KOPT-K1 (cell line): Measurements from ENCODE around the gene STRADB.

Source experiments
- H3K27ac ChIP-seq: fragments of 200-600 bp; sonication (generic); 2 replicates; pipeline ENCODE4 v1.5.1; 2016; ENCODE audit warnings: antibody characterized with exemption, mild to moderate bottlenecking, low read depth, low read length; ENCODE audit not compliant: poor library complexity, severe bottlenecking
- H3K36me3 ChIP-seq: fragments of 200-600 bp; sonication (generic); 2 replicates; pipeline ENCODE4 v1.5.1; 2017; ENCODE audit warnings: antibody characterized with exemption, mild to moderate bottlenecking, low read length, moderate library complexity; ENCODE audit not compliant: insufficient read depth
- H3K9me3 ChIP-seq: fragments of 200-600 bp; sonication (generic); 2 replicates; pipeline ENCODE4 v1.5.1; 2017; ENCODE audit warnings: antibody characterized with exemption, low read length, mild to moderate bottlenecking; ENCODE audit not compliant: insufficient read depth, poor library complexity, severe bottlenecking

STRADB gene

DNA sequence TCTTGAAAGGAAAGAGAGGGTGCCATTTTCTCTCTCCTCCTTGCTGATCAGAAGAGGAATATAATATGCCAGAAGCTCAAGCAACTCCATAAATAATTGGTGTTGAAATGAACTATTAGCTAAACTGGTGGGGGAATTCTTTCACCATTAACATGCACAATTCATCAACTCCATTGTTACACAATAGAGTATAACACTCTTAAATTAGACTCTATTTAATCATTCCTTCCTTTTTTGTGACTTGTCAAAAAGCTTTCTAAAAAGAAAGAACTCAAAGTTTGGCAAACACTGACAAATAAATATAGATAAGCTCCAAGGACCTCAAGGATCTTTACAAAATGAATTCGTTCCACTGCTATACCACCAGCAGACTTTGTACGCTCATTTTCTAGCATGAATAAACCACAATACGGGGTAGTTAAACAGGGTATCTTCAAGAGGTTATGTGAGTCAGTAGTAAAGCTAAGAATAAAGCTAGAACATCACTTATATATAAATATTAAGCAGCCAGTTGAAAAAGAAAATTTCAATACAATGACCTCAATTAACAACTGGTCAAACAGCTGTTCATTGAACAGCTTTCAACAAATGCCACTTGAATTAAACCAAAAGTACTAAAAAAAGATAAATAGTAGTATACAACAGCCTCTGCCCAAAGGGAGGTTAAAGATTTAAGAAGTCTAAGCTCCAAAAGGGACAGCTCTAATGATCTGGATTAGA lies 6.6 kb upstream of the STRADB start:
- no peak overlapping the region for H3K27ac ChIP-seq
- no peaks in the 10 kb centered on the region for H3K9me3 ChIP-seq
- no peaks in the 10 kb centered on the region for H3K36me3 ChIP-seq

DNA sequence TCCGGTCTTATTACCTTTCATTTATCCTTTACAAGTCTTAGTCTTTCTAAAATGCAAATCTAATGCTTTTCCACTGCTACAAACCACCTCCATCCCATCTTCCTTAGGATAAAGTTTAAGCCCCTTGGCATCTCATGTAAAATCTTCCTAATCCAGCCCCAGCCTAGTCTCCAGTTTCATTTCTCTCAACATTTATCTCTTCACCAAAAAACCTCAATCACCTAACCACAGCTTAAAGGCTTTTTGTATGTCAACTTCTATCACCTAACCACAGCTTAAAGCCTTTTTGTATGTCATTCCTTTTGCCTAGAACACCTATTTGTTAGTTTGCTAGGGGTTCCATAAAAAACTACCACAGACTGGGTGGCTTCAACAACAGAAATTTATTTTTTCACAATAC lies 4.5 kb upstream of the STRADB start:
- H3K36me3 ChIP-seq, result no peaks in the 10 kb centered on the region
- no peak overlapping the region for H3K27ac ChIP-seq
- no peaks in the 10 kb centered on the region for H3K9me3 ChIP-seq

DNA sequence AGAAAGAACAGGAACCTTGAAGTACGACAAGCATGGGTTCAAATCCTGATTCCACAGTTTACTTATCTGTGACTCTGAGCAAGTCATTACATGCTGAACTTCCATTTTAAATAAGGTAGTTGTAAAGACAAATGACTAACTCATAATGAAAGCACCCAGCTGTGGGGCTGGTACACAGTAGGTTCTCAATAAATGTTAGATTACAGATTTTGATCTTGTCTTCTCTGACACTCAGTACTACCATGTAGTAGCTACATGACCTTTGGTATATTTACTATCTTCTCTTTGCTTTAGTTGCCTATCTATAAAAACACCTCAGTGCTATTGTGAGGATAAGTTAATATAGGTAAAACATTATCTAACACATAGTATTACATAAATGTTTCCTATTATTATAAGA lies 3.5 kb upstream of the STRADB start:
- Histone ChIP-seq H3K27ac (no peak overlapping the region), H3K9me3 (no peaks in the 10 kb centered on the region), H3K36me3 (no peaks in the 10 kb centered on the region)

DNA sequence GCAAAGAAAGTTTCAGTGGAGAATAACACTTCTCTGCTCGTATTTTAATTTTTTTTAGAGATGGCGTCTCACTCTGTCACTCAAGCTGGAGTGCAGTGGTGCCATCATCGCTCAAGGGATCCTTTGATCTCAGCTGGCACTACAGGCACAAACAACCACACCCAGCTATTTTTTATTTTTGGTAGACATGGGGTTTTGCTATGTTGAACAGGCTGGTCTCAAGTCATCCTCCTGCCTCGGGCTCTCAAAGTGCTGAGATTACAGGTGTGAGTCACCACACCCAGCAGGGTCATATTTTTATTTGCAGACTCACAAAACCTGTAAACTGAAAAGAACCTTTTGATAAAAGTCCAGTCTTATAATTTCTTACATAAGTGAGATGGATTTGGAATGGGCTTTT lies 2.8 kb upstream of the STRADB start:
- Histone ChIP-seq H3K27ac (no peak overlapping the region), H3K9me3 (no peaks in the 10 kb centered on the region), H3K36me3 (no peaks in the 10 kb centered on the region)

DNA sequence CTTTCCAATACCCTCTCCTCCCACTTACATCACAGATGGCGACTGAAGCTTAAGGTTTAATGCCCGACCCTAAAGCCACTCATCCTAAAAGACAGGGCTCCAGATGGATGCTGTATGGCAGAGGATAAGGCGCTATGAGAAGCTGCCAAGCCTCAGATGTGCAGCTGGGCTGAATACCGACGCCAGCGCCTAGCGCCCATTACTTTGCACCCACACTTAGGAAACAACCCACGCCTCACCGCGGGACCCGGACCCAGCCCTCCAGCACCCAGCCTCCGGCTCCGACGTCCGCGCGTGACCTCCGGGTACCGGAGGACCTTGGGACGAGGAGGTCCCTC lies 617 bp upstream of the STRADB start:
- Histone ChIP-seq H3K27ac (peak overlapping the region; percentile 74), H3K36me3 (no peaks in the 10 kb centered on the region), H3K9me3 (no peaks in the 10 kb centered on the region)

DNA sequence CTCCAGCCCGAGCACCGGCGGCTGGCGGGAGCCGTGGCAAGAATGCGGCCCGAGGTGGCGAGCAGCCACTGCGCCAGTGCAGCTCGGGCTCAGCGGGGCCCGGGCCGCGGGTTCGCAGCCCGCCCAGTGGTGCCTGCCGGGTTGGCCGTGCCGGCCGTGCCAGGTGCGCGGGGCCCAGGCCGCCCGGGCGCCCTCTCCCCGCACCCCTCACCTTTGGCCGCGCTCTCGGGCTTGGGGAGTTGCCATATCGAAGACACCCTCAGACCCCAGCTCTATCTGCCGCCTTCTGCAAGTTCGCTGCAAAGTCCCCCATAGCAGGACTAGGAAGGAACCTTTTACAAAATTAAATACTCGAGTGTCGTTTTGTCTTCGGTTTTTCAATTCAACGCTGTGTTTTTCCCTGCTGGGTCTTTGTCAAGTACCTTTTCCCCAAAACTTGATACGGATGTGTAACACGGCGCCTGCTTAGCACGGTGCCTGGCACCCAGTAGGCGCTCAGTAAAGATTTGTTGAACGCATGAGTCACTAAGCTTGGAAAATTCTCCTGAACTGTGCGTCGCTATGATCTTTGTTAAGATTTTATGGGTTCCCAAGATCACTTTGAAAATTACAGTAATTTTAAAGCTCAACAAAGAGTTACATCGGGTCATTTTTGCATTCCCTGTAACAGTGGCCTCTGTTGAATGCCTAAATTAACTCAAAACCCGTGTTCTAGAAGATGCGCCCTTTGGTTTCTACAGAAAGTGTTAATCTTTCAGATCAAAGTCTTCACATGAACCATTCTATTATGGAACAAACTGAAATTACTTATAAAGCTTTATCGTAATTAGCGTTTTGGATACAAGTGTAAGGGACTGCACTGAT lies 750 bp downstream of the STRADB start:
- Histone ChIP-seq H3K36me3 (no peaks in the 10 kb centered on the region), H3K27ac (peak overlapping the region; percentile 74), H3K9me3 (no peaks in the 10 kb centered on the region)

DNA sequence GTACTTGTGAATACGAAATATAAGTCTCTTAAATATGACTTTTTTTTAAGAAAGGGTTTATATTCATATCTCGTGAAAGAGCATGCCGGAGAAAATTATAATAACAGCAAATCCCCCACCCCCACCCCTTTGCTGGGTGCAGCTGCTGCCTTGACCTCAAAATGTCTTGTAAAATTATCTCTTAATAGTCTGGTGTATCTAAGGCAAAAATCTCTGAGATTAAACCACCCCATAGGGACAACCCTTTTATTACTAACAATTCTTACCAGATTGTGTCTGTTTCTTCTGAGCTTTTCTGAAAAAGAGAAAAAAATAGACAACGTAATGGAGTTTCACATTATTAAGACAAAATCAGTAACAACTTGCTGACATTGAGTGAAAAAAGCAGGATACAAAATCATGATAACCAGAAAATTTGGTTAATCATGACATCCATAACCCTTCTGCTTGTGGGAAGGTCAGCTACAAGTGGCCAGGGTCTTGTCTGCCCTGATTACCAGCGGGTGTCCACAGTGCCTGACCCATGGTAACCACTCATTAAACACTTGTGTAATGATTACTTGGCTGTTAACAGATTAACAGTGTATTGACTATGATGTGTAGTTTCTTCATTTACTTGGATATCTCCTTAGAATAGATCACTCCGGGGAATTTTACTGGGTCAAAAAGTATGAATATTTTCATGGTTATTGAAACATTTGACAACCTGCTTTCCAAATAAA lies 1.5 kb downstream of the STRADB start:
- H3K9me3 ChIP-seq, result no peaks in the 10 kb centered on the region
- no peak overlapping the region for H3K27ac ChIP-seq
- H3K36me3 ChIP-seq, result no peaks in the 10 kb centered on the region

DNA sequence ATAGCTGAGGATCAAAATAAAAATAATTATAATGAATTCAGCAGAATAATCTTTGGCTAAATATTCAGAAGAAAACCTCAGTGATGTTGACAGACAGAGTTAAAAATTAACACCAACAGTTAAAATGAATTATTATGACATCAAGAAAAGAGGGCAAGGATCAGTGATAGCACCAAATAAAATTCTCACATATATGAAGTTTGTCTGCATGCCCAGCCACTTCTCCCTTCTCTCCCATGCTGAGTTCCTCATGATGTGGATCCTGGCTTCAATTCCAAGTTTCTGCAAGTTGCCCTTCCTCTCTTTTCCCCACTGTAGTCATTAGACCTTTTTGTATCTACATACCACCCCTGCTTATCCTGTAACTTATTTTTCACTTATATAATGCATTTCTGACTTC lies 6.8 kb downstream of the STRADB start:
- Histone ChIP-seq H3K36me3 (no peaks in the 10 kb centered on the region), H3K9me3 (peaks cover 4% of the 10 kb centered on the region)

DNA sequence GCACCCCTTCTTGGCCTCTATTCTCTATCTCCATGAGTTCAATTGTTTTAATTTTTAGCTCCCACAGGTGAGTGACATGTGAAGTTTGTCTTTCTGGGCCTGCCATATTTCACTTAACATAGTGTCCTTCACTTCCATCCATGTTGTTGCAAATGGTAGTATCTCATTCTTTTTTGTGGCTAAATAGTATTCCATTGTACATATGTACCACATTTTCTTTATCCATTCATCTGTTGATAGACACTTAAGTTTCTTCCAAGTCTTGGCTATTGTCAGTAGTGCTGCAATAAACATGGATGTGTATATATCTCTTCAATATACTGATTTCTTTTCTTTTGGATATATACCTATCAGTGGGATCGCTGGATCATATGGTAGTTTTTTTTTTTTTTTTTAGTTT lies 9.0 kb downstream of the STRADB start:
- Histone ChIP-seq H3K36me3 (no peaks in the 10 kb centered on the region), H3K9me3 (peaks cover 4% of the 10 kb centered on the region), H3K27ac (no peak overlapping the region)

More for the DNA sequence above, 6.8 kb downstream of the STRADB start:
- no peak overlapping the region for H3K27ac ChIP-seq

DNA sequence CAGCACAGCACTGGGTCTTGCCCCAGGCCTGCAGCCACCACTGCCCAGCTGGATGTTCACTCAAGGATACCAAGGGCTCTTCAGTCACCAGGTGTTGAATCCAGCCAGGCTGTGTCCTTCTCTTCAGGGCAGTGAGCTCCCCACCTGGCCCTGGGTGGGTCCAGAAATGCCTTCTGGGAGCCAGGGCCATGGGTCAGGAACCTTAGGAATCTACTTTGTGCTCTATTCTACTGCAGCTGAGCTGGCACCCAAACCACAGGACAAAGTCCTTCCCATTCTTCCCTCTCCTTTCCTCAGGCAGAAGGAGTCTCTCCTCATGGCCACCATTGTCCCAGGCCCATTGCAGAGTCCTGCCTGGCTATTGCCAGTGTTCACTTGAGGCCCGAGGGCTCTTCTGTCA lies 13.0 kb downstream of the STRADB start:
- no peak overlapping the region for H3K27ac ChIP-seq
- H3K36me3 ChIP-seq, result 0 out of 2 replicates have a peak, but pooled peaks cover 5% of the 10 kb centered on the region
- H3K9me3 ChIP-seq, result peaks cover 4% of the 10 kb centered on the region

DNA sequence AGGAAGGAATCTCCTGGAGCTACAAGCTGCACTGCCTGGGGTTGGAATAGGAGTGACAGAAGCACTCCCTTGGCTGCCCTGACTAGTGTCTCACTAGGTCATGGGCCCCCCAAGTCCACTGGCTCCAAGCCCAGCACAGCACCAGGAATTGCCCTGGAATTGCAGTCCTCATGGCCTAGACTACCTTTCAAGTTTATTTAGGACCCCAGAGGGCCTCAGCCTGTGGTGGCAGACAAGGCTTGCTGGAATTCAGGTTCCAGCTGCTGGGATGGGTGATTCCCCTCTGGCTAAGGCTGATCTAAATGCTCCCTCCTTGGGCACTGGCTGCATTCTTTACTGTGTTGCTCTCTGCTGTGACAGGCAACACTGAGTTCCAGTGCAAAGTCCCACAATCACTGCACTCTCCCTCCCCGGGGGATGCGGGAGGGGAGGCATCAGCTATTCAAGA lies 14.0 kb downstream of the STRADB start:
- Histone ChIP-seq H3K9me3 (peaks cover 4% of the 10 kb centered on the region), H3K27ac (no peak overlapping the region), H3K36me3 (0 out of 2 replicates have a peak, but pooled peaks cover 8% of the 10 kb centered on the region)

DNA sequence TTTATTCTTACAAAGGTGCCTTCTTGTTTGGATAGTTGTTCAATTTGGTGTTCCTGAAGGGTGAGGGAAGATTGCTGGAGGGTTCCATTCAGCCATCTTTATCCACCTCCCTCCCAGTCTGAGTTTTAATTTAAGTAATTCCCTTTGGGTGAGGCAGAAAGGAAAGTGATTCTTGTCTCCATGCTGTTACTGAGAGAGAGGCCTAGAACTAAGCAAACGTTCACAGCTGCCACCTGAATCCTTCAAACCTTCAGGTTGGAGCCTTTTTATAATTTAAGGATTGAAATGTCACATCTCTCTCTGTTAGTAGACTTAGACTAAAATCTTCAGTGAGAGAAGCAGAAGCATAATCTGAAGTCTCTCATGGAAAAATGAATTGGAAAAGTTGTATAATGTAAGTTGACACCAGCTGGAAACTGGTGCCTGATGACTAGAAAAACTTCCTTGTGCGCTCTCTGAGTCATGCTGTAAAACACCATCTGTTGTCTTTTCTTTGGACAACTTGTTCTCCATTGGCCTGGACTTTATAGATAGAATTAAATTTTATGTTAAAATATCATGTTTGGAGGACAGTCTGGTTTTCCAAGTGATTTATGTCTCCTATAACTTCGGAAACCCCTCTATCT lies 14.6 kb downstream of the STRADB start:
- Histone ChIP-seq H3K36me3 (0 out of 2 replicates have a peak, but pooled peaks cover 14% of the 10 kb centered on the region), H3K27ac (no peak overlapping the region), H3K9me3 (peaks cover 4% of the 10 kb centered on the region)

DNA sequence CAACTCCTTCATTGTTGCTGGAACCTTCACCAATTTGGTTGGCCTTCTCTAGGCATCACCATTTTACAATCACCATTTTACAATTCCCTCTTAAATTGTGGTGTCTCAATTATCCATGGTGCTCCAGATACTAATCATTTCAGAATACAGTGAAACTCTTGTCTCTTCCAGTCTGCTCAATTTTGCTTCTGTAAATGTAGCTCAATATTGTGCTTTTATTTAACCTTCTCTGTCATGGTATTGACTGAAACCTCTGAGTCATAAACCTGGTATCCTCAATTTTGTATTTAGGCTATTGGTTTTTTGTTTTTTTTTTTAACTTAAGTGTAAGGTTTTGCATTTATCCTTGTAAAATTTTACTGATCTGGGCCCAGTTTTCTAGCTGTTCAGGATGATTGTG lies 16.1 kb downstream of the STRADB start:
- Histone ChIP-seq H3K27ac (no peak overlapping the region), H3K36me3 (0 out of 2 replicates have a peak, but pooled peaks cover 15% of the 10 kb centered on the region)

DNA sequence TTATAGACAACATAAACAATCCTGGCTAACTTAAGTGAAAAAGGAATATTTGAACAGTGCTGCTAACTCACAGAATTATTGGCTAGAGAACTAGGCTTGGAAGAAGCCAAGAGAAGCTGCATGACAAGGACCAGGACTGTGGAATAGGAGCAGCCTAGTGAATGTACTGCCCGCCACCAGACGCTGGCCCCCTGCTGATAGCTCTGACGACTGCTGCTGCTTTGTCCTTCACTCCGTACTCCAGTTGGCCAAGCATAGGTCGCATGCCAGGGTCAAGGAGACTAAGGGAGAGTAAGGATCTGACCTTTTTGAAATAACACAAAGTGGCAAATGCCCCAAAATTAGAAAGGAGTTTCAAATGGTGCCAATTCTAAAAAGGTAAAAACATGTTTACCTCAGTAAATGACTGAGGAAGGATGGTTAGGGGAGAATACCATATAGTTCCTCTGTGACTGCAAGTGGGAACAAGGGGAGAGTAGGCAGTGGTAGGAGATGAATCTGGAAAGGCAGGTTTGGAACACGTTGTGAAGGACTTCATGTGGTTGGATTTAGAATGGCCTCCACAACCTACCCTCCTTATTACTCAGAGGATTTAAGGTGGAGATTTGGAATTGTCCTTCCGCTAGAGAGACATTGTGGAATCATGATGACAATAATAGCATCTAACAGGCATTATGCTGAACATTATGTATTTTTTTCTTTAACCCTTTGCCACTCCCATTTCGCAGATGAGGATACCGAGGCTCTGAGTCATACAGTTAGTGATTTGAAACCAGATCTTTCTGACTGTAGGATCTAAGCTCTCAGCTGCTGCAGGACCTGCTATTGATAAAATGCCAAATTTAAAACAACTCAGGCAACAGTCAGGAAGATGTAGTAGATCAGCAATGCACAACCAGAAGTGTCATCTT lies 19.5 kb downstream of the STRADB start:
- H3K9me3 ChIP-seq, result no peaks in the 10 kb centered on the region
- H3K27ac ChIP-seq, result no peak overlapping the region
- peaks cover 25% of the 10 kb centered on the region; the same call in 1 of the 2 replicates for H3K36me3 ChIP-seq

More for the DNA sequence above, 16.1 kb downstream of the STRADB start:
- H3K9me3 ChIP-seq, result no peaks in the 10 kb centered on the region
